Measurements from ENCODE around the gene NRIP2.
"Not testable (repeated sequence)": the region's sequence is repeated elsewhere in the genome, so short reads cannot be mapped to it uniquely, and the experiment has no call there.

NRIP2 gene, protein sequence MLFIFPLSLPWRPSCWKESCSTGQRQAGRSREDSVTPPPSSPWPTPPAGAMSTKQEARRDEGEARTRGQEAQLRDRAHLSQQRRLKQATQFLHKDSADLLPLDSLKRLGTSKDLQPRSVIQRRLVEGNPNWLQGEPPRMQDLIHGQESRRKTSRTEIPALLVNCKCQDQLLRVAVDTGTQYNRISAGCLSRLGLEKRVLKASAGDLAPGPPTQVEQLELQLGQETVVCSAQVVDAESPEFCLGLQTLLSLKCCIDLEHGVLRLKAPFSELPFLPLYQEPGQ

GRCh38 chr12:2834581-2835491 is at the start of gene NRIP2:
Gene NRIP2 (minus strand): TSS chr12:2835035. CDS start chr12:2834983, 52 bp downstream.
- H3K4me3 ChIP-seq (ENCODE audit: low read depth, low read length): no peak within 1 kb of the TSS

DNA sequence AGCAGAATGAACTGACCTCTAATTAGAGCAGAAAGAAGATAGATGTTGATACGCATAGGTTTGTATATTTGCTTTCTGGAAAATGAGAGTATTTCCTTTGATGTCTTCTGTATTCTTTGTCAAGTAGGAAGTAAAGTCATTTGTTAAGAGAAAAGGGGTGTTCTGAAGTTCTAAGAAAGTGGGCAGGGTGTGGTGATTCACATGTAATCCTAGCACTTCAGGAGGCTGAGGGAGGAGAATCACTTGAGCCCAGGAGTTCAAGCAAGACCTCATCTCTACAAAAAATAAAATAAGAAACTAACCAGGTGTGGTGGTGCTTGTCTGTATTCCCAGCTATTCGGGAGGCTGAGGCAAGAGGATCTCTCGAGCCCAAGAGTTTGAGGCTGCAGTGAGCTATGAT is 45.0 kb upstream of the NRIP2 start:
- H3K4me3 ChIP-seq (ENCODE audit: low read depth, low read length): no peak overlapping the region

DNA sequence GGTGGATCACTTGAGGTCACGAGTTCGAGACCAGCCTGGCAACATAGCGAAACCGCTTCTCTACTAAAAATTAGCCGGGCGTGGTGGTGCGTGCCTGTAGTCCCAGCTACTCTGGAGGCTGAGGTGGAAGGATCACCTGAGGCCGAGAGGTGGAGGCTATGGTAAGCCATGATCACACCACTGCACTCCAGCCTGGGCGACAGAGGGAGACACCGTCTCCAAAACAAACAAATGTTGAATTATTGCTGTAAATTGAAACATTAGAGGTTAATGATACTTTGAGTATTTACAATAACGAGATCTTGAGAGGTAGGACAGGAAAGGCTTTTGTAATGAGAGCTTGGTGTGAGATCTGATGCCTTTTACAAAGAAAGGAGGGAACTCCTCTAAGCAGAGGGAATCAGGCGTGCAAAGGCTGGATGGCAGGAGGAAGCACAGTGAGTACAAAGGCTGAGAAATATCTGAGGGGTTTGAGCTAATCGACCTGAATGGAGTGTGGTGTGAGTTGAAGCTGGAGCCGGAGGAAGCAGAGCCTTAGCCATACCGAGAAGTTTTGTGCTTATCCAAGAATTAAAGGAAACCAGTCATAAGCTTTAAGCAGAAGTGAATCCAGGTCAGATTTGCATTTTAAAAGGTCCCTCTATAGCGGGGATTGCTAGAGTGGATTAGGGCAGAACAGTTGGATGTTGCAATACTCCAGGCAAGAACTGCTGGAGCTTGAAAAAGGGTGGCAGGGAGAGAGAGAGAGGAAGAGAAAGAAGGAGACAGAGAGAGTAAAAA is 43.3 kb upstream of the NRIP2 start:
- peak overlapping the region; percentile 99 for H3K4me3 ChIP-seq (ENCODE audit: low read depth, low read length)

DNA sequence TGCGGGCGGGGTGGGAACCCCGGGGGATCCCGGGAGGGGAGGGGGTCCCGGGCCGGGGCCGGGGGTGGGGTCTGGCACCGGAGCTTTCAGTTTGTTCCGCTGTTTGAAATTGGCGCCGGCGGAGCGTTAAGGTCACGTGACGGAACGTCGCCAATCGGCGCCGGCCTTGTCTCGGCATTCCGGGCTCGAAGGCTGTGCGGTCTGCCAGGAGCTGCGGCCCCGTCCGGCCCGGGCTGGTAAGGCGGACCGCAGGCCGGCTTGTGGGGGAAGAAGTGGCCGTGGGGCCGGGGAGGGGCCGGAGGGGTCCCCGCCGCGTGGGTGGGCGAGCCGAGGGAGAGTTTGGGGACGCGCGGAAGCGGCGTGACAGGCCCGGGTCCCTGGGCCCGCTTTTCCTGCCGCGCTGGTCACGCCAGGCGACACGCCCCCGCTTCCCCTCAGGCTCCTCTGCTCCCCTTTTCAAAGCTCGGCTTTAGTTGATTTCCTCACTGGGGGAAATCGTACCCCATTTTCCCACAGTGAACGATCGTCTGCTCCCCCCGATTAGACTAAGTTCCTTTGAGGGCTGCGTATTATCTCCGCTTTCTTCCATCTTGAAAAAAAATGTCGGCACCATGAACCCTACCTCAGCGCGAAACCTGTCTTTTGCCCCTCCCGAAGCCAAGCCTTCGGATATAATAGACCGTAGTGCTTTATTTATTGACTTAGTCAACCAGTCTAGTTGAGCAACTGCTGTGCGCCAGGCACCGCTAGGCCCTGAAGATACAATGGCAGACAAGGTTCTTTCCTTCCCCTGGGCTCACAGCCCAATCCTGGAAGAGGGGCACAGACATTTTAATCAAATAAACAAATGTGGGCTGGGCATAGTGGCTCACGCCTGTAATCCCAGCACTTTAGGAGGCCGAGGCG is 42.5 kb upstream of the NRIP2 start, which contains the start of the genes FOXM1 and RHNO1:
TSS of gene FOXM1 (minus strand) at position 128 of the 906 bp plus-strand sequence. CDS start 2,696 bp downstream, outside the sequence.
TSS of gene RHNO1 (plus strand) at position 177 of the 906 bp plus-strand sequence. CDS start 8,144 bp downstream, outside the sequence.
- H3K4me3 ChIP-seq (ENCODE audit: low read depth, low read length): peak within 1 kb of the TSS; percentile 99

- H3K4me3 ChIP-seq (ENCODE audit: low read depth, low read length): peak overlapping the region; percentile 82
Measured at GRCh38 chr12:2876431-2877046, 41.7 kb upstream of the NRIP2 start.

DNA sequence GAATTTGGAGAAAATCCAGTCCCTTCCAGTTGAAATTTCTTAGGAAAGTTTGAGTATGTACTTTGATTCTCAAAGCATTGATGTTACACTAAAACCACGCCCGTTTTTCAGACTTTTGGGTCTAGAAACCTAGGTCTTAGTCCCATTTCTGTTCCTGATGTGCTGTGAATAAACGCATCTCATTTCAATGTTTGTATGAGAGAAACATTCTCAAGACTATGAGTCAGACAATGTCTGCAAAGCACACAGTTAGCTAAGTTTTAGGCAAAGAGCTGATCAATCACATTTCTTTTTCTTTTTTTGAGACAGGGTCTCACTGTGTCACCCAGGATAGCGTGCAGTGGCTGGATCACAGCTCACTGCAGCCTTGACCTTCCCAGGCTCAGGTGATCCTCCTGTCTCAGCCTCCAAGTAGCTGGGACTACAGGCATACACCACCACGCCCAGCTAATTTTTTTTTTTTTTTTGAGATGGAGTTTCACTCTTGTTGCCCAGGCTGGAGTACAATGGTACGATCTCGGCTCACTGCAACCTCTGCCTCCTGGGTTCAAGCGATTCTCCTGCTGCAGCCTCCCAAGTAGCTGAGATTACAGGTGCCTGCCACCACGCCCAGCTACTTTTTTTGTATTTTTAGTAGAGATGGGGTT is 34.3 kb upstream of the NRIP2 start:
- H3K4me3 ChIP-seq (ENCODE audit: low read depth, low read length): not testable (repeated sequence)

DNA sequence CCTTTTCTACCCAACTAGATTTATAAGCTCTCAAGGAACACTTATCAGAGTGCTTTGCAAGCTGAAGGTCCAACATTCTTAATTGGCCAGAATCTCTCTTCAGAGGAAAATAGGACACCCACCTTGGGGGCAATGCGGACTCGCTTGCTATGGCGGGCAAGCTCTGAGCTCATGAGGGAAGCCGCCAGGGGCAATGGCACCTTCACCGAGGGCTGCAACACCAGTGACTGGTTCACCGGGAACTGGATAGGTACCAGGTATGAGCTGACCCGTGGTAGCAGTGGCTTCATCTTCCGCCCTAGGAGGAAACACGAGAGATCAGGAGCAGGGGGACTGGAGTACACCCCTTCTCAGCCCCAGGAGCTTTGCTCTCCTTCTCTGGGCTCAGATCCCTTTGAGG is 29.4 kb upstream of the NRIP2 start:
- H3K4me3 ChIP-seq (ENCODE audit: low read depth, low read length): no peak overlapping the region

- not testable (repeated sequence) for H3K4me3 ChIP-seq (ENCODE audit: low read depth, low read length)
Measured at GRCh38 chr12:2863402-2863801, 28.6 kb upstream of the NRIP2 start.

GRCh38 chr12:2862876-2863275 is 28.0 kb upstream of the NRIP2 start:
- H3K4me3 ChIP-seq (ENCODE audit: low read depth, low read length): no peak overlapping the region

GRCh38 chr12:2860170-2860569 is 25.3 kb upstream of the NRIP2 start:
- no peak overlapping the region for H3K4me3 ChIP-seq (ENCODE audit: low read depth, low read length)

DNA sequence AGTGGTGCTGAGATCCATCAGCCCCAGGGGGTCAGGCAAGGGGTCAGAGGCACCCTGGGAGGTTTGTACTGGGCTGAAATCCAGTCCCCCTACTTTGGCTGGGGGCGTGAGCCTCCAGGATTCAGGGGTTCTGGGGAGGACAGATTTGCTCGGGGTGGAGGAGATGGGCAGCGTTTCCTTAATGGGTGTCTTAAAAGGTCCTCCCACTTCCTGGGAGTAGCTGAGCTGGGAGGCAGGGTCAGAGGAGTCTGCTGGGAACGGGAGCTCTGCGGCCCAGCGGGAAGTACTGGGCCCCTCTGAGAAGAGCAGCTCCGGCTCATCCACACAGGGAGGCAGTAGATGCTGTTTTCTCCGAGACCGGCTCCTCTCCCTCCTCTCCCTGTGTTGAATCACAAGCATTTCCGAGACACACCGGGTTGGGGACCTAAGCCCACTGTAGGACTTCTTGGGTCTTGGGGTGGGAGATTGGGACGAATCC is 24.1 kb upstream of the NRIP2 start:
- no peak overlapping the region for H3K4me3 ChIP-seq (ENCODE audit: low read depth, low read length)

DNA sequence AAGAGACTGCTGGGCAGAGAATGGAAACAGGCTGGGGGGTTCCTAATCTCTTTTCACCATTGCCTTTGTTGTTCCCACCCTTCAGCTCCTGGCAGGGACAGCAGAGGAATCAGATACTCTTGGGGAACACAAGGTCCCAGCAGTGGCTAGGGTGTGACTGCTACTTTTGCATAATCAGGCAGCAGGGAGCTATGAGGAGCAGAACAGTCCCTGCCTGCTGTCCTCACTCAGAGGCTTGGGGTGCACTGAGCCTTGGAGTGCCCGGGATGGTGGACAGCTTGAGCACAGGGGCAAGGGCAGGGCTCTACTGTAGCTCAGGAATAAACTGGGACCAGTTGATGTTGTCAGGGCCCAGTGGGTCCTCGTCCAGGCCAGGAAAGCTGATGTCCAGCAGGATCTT is 23.5 kb upstream of the NRIP2 start:
- H3K4me3 ChIP-seq (ENCODE audit: low read depth, low read length): no peak overlapping the region

DNA sequence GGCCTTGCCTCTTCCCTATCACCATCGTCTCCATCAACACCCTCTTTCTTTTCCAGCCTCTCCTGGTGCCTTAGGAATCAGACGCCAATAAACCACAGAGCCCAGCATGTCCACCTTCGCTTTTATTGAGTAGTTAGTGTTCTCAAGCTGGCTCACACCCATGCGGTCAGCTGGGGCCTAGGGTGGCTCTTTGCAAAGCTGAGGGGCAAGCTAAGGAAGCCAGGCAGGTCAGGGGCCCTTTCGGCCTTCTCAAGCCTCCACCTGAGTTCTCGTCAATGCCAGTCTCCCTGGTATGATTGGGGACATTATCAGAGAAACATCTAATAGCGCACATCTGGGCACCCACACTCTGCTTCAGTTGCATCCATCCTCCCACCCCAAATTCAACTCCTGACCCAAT is 22.7 kb upstream of the NRIP2 start:
- H3K4me3 ChIP-seq (ENCODE audit: low read depth, low read length): no peak overlapping the region

GRCh38 chr12:2857021-2857431 is 22.2 kb upstream of the NRIP2 start, which contains the start of gene TEX52:
Gene TEX52 (minus strand): TSS chr12:2857039. CDS start chr12:2857026, 13 bp downstream.
- no peak within 1 kb of the TSS for H3K4me3 ChIP-seq (ENCODE audit: low read depth, low read length)

- H3K4me3 ChIP-seq (ENCODE audit: low read depth, low read length): no peak overlapping the region
Measured at GRCh38 chr12:2856051-2856450, 21.2 kb upstream of the NRIP2 start.

DNA sequence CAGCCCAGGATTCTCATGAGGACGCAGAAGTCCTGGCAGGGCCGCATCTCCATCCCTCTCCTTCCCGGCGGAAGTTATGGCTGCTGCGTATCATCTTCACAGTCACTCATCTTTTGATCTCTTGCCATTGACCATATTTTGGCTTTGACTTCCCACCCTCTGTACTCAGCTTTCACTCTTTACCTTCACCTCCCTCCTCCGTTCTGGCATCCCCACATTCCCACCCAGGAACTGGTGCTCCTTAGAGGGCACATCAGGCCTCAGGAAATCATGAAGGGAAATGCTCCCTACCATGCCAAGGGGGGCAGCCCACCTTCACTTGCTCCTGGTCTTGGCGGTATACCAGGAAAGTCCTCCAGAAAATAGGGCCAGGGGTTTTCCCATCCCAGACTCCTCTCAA is 20.7 kb upstream of the NRIP2 start:
- no peak overlapping the region for H3K4me3 ChIP-seq (ENCODE audit: low read depth, low read length)

DNA sequence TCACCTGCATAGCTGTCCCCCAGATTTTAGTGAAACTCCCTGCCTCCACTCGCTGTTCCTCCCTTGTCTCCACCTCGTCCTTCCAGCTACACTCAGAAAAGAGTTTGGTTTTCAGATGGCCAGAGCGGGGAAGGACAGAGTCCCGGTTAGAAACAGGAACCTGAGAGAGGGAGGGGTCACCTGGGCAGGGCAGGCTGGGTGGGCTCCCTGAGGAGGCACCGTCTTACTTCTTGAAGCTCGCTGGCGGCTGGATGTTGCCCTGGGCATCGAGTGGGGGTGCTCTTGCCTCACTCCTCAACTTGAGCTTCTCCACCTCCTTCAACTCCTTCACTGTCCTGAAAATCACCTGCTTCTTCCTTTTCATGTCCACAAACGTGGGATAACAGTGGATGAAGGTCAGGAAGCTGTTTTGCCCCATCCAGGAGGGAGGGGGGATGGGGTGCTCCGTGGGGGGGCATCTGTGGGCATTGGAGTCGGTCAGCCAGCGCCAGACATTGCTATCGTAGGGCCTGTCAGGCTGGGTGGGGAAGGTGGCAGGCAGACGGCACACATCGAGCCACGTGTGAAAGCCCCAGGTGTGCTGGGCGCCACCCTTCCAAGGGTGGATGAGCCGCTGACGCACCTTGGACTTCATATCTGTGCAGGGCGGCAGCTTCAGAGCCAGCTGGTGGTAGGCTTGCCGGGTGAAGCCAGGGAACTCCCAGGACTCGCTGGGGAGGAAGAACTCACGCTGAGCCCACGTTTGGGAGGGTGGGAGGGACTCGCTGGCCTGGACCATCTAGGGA is 20.0 kb upstream of the NRIP2 start:
- H3K4me3 ChIP-seq (ENCODE audit: low read depth, low read length): no peak overlapping the region

GRCh38 chr12:2853626-2854025 is 18.8 kb upstream of the NRIP2 start:
- no peak overlapping the region for H3K4me3 ChIP-seq (ENCODE audit: low read depth, low read length)
